ENCODE measurements around the gene RNF207.

GRCh38 chr1:6260433-6260934 lies 54.6 kb downstream of the RNF207 start:
- no peak for TF ChIP-seq POLR2AphosphoS5 (IDR thresholded peaks at IDR 0.05; ENCODE audit: low read depth, low read length)
- no peak for TF ChIP-seq POLR2A (IDR thresholded peaks at IDR 0.05; ENCODE audit: low read depth, low read length)
